K562 (cell line): ENCODE results near the gene TAS2R8.

Experiments
- BACH1 ChIP-seq: fragments of 200-800 bp; sonication (Bioruptor generic); IDR thresholded peaks from 2 replicates; pipeline ENCODE4 v1.6.1; 2016; ENCODE audit warnings: missing genetic modification characterization, missing compliant biosample characterization
- GABPB1 ChIP-seq: sonication (generic); formaldehyde crosslinking; IDR thresholded peaks from 2 replicates; pipeline ENCODE4 v1.8.0; 2022; ENCODE audit warnings: mild to moderate bottlenecking, missing genetic modification reagents
- SP1 ChIP-seq: sonication (generic); formaldehyde crosslinking; IDR thresholded peaks from 2 replicates; pipeline ENCODE4 v1.8.1; 2022; ENCODE audit warnings: mild to moderate bottlenecking, missing genetic modification reagents
- ZNF133 ChIP-seq: fragments of 250-450 bp; sonication (Bioruptor Pico); IDR thresholded peaks from 2 replicates; pipeline ENCODE4 v1.4.0; 2020; ENCODE audit warnings: mild to moderate bottlenecking
- TF ChIP-seq, protein P1 (sequence below): sonication (generic); formaldehyde crosslinking; IDR thresholded peaks from 2 replicates; pipeline ENCODE4 v1.9.0; 2022; ENCODE audit warnings: mild to moderate bottlenecking, missing genetic modification reagents
- TF ChIP-seq, protein P2 (sequence below), 2 experiments: fragments of 450-650 bp in 1 of 2; IDR thresholded peaks; 2 replicates each; pipeline ENCODE4 v1.6.1; 2011 to 2017; ENCODE audit warnings: low read depth in 2 of 2, antibody characterized with exemption in 1 of 2, borderline replicate concordance in 1 of 2, low read length in 1 of 2, mild to moderate bottlenecking in 1 of 2, mixed read lengths in 1 of 2; ENCODE audit not compliant: control insufficient read depth in 1 of 2

DNA sequence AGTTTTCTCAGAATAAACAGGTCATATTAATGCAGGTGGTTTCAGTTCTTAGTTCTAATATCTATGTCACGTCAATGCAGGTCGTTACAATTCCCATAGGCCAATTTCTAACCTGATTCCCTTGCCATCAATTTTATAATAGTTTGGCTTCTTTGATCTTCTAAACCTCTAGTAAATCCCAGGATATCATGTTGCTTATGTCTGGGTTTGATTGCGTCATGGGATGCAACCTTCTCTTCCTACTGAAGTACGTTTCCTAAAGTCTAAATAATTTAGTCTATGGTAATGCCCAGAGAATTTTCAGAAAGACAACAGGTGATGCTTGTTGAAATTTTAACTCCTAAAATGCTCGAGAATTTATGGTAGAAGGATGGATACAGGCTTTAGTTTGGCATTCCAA lies 23.8 kb downstream of the TAS2R8 start:
- no peak for TF ChIP-seq BACH1 (tag)
- TF ChIP-seq GABPB1 (CRISPR knock-in tag) = no peak
- TF ChIP-seq SP1 (CRISPR knock-in tag) = no peak
- TF ChIP-seq, protein P1, sequence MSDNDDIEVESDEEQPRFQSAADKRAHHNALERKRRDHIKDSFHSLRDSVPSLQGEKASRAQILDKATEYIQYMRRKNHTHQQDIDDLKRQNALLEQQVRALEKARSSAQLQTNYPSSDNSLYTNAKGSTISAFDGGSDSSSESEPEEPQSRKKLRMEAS (CRISPR knock-in tag) = no peak
- TF ChIP-seq, protein P2, sequence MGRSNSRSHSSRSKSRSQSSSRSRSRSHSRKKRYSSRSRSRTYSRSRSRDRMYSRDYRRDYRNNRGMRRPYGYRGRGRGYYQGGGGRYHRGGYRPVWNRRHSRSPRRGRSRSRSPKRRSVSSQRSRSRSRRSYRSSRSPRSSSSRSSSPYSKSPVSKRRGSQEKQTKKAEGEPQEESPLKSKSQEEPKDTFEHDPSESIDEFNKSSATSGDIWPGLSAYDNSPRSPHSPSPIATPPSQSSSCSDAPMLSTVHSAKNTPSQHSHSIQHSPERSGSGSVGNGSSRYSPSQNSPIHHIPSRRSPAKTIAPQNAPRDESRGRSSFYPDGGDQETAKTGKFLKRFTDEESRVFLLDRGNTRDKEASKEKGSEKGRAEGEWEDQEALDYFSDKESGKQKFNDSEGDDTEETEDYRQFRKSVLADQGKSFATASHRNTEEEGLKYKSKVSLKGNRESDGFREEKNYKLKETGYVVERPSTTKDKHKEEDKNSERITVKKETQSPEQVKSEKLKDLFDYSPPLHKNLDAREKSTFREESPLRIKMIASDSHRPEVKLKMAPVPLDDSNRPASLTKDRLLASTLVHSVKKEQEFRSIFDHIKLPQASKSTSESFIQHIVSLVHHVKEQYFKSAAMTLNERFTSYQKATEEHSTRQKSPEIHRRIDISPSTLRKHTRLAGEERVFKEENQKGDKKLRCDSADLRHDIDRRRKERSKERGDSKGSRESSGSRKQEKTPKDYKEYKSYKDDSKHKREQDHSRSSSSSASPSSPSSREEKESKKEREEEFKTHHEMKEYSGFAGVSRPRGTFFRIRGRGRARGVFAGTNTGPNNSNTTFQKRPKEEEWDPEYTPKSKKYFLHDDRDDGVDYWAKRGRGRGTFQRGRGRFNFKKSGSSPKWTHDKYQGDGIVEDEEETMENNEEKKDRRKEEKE (IDR thresholded peaks at IDR 0.05; ENCODE audit: borderline replicate concordance in 1 of 2, control insufficient read depth in 1 of 2, low read depth in 2 of 2, low read length in 1 of 2) = no peak
- TF ChIP-seq ZNF133 (CRISPR knock-in tag) = no peak
